Activated CD8-positive, alpha-beta memory T cell treated with anti-CD3 and anti-CD28 coated beads for 24 hours (primary cell): ENCODE measurements around the gene CAPN13.
A peak's percentile ranks its signal among the peaks of the same experiment; 100 is the strongest.

Experiments used
- DNase-seq: peaks from one replicate; pipeline ENCODE4 v3.0.0-alpha.2; 2020

The CAPN13 gene

GRCh38 chr2:30702694-30703093 is 104.6 kb downstream of the CAPN13 start:
- DNase-seq = no peak

GRCh38 chr2:30701782-30702181 is 105.5 kb downstream of the CAPN13 start:
- no peak for DNase-seq

GRCh38 chr2:30697242-30698103 is 109.8 kb downstream of the CAPN13 start:
- DNase-seq = peak; percentile 49

GRCh38 chr2:30695749-30696148 is 111.5 kb downstream of the CAPN13 start:
- no peak for DNase-seq

- no peak for DNase-seq
These were observed 112.8 kb downstream of the CAPN13 start for GRCh38 chr2:30694286-30695055.

GRCh38 chr2:30693821-30694281 is 113.4 kb downstream of the CAPN13 start:
- DNase-seq = peak; percentile 50

- DNase-seq = no peak
These were observed 114.4 kb downstream of the CAPN13 start for GRCh38 chr2:30692829-30693275.

GRCh38 chr2:30691948-30692828 is 115.1 kb downstream of the CAPN13 start:
- no peak for DNase-seq

GRCh38 chr2:30691091-30691947 is 115.9 kb downstream of the CAPN13 start:
- no peak for DNase-seq

- DNase-seq = no peak
These were observed 117.1 kb downstream of the CAPN13 start for GRCh38 chr2:30690126-30690561.

GRCh38 chr2:30689496-30690125 is 117.6 kb downstream of the CAPN13 start:
- DNase-seq = no peak

GRCh38 chr2:30688956-30689401 is 118.3 kb downstream of the CAPN13 start:
- no peak for DNase-seq

GRCh38 chr2:30686669-30687068 is 120.6 kb downstream of the CAPN13 start:
- no peak for DNase-seq

GRCh38 chr2:30686000-30686399 is 121.2 kb downstream of the CAPN13 start:
- no peak for DNase-seq

GRCh38 chr2:30684996-30685395 is 122.2 kb downstream of the CAPN13 start:
- no peak for DNase-seq

- DNase-seq = no peak
These were observed 122.7 kb downstream of the CAPN13 start for GRCh38 chr2:30684516-30684915.

- DNase-seq = no peak
These were observed 123.2 kb downstream of the CAPN13 start for GRCh38 chr2:30684026-30684425.

GRCh38 chr2:30683236-30683956 is 123.8 kb downstream of the CAPN13 start:
- no peak for DNase-seq

- DNase-seq = no peak
These were observed 126.2 kb downstream of the CAPN13 start for GRCh38 chr2:30681022-30681421.

GRCh38 chr2:30680121-30680520 is 127.1 kb downstream of the CAPN13 start:
- no peak for DNase-seq
